GM19372 (cell line): ENCODE results near the gene P2RY11.

Source experiments
- ATAC-seq: cut with Tn5 transposase; IDR thresholded peaks from one replicate; pipeline ENCODE4 v1.9.1; 2021; ENCODE audit warnings: mild to moderate bottlenecking, low read depth, moderate library complexity; ENCODE audit not compliant: unreplicated experiment

The P2RY11 gene, protein sequence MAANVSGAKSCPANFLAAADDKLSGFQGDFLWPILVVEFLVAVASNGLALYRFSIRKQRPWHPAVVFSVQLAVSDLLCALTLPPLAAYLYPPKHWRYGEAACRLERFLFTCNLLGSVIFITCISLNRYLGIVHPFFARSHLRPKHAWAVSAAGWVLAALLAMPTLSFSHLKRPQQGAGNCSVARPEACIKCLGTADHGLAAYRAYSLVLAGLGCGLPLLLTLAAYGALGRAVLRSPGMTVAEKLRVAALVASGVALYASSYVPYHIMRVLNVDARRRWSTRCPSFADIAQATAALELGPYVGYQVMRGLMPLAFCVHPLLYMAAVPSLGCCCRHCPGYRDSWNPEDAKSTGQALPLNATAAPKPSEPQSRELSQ

DNA sequence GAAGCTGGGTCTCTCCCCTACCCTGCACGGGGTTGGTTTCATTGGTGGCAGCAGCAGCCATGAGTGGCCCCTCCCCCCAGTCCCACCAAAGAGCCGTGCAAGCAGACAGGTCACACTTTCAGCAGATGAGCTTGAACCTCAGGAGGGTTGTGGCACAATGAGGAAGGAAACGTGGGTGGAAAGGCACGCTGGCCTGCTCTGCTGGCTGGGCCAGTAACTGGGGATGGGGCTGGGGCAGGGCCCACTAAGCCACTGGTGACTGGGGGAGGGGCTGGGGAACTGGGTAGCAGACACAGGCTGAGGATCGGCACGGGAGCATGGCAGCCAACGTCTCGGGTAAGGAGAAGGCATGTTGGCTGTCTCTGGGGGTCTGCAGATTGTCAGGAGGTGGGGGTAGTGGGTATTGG lies at the start of gene P2RY11:
Gene P2RY11, plus strand, starts transcription at position 289 of the 407 bp plus-strand sequence. Its CDS starts 29 bp downstream, at position 318.
- no peak for ATAC-seq

DNA sequence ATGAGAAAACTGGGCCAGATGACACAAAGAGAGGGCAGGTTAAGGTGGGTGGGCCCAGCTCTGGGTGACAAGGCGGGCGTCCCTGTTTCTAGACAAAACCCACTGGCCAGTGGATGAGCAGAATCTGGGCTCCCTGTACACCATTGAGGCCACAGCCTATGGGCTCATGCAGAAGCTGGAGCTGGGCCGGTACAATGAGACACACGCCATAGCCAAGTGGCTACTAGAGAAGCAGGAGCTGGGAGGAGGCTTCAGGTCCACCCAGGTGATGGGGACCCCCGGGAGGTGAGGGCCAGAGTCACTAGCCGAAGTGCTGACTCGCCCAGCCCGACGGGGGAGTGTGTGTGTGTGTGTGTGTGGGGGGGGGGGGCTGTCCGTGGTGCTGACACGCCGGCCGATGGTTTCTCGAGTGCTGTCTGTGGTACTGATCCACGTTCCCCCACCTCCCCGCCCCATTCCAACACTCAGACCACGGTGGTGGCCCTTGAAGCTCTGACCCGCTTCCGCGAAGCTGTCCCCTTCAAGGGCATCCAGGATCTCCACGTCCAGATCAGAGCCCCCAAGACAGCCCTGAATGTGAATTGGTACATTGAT lies 49.7 kb upstream of the P2RY11 start:
- ATAC-seq, result no peak

DNA sequence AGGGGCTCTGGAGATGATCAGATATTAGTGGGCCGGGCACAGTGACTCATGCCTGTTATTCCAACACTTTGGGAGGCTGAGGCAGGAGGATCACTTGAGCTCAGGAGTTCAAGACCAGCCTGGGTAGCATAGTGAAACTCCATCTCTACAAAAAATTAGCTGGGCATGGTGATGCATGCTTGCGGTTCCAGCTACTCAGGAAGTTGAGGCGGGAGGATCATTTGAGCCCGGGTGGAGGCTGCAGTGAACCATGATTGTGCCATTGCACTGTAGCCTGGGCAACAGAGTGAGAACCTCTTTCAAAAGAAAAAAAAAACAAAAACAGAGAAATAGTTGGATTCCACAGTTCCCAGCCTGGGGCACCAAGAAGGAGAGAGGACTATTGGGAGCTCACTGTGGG lies 43.3 kb upstream of the P2RY11 start:
- no peak for ATAC-seq

DNA sequence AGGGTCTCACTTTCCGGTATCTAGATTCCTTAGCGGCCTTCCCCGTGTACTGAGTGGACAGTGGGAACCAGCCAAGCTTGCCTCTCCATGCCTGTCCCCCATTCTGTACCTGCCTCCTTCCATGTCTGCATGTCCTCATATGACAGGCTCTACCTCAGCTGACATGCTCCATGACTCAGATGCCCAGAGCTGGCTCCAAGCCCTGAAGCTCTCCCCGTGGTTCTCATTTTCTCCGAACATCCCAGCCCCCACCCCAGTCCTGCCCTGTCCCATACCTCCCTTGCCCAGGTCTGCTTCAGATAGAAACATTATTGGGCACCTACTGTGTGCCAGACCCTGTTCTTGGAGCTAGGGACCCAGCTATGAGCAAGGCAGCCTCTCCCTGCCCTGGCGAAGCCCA lies 42.4 kb upstream of the P2RY11 start:
- ATAC-seq, result no peak

DNA sequence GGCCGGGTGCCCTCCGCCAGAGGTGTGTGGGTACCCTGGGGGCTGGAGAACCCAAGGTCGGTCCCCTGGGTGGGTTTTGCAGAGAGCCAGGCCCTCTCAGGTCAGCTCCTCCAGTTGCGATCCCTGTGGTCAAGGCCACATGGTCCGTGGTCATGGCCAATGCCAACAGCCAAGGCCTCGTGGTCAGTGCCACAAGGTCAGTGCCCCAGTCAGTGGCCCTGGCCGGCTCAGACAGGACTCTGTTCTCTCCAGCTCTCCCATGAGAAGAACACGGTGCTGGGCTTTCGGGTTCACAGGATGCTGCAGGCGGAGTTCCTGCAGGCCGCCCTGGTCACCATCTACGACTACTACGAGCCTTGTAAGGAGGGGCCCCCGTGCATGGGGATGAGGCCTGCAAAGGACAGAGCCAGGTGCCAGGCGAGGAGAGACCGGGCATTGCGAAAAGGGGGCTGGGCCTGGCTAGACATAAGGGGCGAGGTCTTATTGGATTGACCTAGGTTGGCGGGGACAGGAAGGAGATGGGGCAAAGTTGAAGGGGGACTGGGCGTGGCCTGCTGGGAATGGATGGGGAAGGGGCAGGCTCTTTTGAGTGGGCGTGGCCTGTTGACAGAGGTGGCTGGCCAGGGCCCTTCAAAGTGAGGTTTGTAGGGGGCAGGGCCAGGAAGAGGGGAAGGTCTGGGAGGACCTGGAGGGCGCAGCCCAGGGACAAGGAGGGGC lies 40.6 kb upstream of the P2RY11 start:
- ATAC-seq, result no peak

DNA sequence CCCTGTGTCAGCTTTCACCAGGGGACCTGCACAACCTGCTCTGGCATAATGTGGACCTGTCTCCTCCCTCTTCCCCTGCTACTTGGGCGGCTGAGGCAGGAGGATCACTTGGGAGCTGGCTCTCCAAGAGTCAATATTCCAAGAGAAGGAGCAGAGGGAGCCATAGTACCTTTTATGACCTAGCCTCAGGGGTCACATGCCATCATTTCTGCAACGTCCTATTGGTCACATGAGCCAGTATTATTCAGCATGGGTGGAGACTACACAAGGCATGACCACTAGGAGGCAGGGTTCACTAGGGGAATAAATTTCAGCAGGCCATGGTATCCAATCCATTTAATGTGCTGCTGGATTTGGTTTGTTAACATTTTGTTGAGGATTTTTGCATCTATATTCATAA lies 37.3 kb upstream of the P2RY11 start:
- ATAC-seq, result no peak

DNA sequence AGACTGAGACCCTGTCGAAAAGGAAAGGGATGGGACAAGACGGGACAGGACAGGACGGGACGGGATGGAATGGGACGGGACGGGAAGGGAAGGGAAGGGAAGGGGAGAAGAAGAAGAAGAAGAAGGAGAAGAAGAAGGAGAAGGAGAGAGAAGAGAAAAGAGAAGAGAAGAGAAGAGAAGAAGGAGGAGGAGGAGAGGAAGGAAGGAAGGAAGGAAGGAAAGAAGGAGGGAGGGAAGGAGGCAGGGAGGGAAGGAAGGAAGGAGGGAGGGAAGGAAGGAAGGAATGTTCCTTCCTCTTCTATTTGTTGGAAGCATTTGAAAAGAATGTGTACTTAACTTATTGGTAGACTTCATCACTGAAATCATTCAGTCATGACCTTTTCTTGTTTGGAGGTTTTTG lies 35.0 kb upstream of the P2RY11 start:
- no peak for ATAC-seq

DNA sequence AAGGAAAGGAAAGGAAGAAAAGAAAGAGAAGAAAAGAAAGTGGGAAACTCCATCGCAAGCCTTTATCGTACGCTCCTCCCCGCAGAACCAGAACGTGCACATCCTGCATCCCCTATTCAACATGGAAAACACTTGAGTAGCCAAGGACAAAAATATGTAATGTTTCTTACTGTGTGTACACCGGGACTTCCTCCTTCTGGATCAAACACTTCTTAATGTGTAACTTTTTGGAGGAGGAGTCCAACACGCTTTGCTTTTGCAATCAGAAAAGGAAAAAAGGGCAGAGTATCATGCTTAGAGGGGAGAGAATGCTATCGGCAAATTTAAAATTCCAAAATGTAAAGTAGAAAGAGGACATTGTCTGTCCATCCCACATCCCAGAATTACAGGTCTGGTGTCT lies 33.2 kb upstream of the P2RY11 start:
- no peak for ATAC-seq

DNA sequence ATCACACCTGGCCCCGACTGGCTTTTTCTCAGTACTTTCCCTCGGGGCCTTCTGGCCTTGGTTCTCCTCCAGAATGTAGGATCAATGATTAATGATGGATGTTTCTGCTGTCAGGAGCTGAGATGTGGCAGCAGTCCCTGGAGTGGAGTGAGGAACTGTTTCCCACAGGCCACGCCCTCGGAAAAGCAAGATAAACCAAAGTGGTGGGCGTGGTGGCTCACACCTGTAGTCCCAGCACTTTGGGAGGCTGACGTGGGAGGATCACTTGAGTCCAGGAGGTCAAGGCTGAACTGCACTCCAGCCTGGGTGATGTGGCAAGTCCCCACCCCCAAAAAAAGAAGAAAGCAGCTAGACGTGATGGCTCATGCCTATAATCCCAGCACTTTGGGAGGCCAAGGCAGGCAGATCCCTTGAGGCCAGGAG lies 32.5 kb upstream of the P2RY11 start:
- ATAC-seq, result no peak

DNA sequence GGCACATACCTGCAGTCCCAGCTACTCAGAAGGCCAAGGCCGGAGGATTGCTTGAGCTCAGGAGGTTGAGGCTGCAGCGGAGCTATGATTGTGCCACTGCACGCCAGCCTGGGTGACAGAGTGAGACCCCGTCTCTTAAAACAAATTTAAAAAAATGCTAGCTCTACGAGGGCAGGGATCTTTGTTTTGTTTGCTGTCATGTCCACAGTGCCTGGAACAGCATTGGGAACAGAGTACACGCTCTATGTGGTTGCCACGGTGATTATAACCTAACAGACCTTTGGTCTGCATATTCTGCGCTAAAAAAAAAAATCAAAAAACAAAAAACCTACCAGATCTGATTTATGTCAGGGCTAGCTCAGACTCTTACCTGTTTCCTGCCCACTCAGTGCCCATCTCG lies 27.6 kb upstream of the P2RY11 start:
- ATAC-seq, result no peak

DNA sequence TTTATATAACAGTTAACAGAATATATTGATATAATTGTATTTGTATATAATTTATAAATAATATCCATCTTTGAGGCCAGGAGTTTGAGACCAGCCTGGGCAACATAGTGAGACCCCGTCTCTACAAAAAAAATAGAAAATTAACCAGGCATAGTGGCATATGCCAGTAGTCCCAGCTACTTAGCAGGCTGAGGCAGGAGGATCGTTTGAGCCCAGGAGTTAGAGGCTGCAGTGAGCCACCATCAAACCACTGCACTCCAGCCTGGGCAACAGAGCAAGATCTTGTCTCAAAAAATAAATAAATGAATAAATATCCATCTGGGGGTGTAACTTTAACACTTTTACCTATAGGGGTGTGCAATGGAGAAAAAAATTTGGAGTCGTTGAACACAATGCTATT lies 26.7 kb upstream of the P2RY11 start:
- no peak for ATAC-seq

DNA sequence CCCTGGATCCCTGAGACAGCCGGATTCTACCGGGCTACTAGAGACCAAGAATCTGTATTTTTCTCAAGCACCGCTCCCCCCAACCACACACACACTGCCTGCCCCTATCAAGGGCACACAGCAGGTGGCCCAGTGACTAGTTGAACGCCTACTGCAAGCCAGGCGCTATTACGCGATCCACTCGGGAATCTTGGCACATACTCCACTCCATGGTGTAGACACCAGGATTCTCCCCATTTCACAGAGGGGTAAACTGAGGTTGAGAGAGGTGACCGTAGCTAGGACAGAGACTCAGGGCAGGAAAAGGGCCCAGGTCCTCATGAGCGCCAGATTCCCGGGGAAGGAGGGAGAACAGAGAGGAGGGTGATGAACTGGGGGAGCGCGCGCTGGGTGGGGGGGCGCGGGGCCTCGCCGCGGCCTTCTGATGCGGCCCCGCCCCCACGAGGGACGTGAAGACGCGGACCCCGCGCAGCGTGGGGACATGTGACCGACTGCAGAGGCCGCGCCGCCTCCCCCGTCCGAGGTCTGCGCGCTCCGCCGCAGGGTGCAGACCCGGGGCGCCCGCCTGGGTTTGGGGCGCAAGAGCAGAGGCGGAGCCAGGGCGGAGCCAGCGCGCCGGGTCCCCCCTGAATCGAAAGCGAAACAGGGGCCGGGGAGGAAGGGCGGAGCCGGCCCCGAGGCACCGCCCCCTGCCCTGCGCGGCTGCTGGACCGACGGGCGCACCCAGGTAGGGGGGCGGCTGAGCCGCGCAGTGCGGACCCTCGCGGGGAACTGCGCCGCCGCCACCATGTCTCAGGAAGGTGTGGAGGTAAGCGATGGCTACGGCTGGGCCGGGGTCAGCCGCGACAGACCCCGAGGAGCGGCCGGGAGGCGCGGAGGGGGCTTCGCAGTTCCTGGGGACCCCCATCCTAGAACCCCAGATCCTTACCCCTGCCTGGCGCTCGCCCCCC lies 25.6 kb upstream of the P2RY11 start, which contains the start of gene SHFL:
Gene SHFL, plus strand, starts transcription at position 677 of the 950 bp plus-strand sequence. Its CDS starts 111 bp downstream, at position 788.
- peak; percentile 85 for ATAC-seq

DNA sequence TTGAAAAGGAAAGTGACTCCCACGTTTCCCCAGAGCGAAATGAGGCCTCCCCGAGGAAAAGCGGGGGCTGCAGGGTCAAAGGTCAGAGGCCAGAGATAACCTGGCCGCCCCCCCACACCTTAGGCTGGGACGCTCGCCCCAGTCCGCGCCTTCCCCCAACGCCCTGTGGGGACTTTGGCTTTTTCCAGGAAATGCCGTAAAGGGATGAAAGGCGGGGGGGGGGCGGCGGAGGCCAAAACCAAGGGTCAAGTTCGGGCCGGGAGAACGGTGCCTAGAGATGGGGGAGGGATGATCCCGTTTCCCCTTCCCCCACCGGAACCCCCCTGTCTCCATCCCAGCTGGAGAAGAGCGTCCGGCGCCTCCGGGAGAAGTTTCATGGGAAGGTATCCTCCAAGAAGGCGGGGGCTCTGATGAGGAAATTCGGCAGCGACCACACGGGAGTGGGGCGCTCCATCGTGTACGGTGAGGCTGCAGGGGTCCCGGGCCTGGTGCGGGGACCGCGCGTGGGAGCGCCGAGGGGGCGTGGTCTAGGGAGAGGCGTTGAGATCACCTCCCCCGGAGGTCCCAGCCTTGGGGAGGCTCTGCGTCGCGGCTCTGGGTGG lies 24.8 kb upstream of the P2RY11 start:
- ATAC-seq, result no peak

DNA sequence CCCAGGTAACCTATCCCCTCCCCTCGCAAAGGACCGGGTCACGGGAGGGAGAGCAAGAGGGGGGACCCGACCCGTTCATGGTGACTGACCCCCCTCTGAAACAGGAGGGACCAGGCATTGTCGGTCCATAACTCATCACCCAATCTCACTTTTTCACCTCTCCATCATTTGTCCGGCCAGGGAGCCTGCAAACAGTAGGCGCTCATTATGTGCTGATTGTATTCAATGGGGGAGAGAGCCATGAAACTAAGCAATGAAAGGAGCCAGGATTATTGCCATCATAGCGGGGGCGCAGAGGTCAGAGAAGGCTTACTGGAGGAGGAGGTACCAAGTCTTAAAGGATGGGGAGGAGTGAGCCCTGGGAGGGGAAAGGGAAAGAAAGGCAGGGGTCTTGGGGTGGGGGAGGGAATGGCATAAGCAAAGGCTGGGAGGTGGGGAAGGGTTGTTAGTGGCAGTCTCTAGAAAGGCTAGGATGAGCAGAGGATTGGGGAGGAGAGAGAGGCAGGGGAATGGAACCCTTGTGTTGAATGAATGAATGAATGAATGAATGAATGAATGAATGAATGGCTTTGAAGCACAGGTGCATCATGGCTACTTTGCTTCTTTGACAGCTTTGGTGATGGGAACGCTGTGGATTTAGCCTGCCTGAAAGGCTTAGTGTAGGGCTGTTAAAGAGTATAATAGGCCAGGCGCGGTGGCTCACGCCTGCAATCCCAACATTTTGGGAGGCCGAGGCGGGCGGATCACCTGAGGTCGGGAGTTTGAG lies 24.0 kb upstream of the P2RY11 start:
- ATAC-seq, result no peak

DNA sequence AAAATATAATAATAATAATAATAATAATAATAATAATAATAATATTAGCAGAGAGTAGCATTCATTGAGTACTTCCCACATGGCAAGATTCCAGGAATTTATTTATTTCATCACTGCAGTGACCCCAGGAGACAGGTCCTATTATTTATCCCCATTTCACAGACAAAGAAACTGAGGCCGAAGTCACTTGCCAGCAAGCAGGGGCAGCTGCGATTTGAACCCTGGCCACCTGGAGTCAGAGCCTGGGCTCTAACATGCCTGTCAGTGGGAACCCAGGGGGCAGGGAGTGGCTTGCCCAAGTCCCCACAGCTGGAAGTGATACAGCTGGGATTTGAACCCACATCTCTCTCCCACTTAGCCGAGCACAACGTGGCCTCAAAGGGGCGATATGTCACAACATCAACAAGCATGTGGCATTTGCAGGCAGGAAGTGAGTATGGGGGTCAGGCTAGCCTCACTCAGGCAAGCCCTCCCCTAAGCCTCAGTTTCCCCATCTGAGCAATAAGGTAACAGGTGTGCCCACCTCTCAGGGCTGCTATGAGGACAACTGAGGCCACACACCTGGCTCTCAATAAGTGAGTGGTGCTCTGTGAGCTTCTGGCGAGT lies 22.4 kb upstream of the P2RY11 start:
- ATAC-seq, result no peak

DNA sequence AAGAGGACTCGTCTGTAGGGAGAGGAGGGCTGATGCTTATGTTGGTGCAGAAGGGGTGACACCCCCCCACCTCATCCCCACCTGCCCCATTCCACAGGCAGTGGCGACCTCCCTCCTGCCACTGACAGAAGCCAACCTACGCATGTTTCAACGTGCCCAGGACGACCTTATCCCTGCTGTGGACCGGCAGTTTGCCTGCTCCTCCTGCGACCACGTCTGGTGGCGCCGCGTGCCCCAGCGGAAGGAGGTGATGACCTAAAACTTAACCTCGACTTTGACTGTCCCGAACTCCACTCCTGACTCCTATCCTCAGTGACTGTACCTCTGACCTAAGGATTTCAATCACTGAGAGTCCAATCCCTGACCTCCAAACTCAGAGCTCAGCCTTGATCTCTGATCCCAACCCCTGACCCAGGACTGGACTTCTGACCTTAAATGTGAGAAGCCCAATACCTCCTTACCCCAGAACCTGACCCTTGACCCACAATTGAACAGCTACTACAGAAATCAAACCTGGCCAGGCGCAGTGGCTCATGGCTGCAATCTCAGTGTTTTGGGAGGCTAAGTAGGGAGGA lies 21.6 kb upstream of the P2RY11 start:
- ATAC-seq, result no peak

DNA sequence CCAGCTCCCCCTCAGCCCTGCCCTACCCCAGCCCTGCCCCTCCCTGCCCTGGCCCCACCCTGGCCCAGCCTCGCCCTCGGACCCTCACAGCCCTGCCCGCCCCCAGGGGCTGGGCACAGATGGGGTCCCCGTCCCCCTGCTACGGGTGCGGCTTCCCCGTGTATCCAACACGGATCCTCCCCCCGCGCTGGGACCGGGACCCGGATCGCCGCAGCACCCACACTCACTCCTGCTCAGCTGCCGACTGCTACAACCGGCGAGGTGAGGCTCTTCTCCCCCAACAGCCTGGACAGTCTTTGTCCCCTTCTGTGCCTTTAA lies 20.2 kb upstream of the P2RY11 start:
- ATAC-seq, result no peak

DNA sequence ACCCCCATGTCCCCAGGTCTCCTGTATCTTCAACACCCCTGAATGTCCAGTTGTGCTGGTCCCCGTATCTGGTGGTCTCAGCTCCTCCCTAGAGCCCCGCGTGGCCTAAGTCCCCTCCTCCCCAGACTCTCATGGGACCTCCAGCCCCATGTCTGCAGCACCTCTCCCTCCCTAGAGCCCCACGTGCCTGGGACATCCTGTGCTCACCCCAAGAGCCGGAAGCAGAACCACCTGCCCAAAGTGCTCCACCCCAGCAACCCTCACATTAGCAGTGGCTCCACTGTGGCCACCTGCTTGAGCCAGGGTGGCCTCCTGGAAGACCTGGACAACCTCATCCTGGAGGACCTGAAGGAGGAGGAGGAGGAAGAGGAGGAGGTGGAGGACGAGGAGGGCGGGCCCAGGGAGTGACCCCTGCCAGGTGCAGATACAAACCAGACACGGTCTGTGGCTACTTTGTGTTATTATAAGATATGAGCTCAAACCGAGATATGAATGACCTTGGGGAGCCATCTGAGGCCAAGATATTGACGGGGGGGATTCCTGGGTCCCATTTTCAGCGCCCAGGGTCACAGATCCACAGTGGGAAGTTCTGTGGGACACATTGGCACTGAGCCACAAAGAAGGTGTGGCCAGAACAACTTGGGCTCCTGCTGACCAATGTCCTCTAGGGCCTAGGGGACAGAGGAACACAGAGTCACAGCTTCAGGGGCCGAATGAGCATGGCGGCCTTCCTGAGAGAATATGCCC lies 19.4 kb upstream of the P2RY11 start:
- no peak for ATAC-seq
